ENCODE measurements around the gene RCL1. TPM values are rescaled to one million over a fixed set of nuclear protein-coding genes. Genes with fewer than 3 reads are reported as not detected.
A peak's percentile ranks its signal among the peaks of the same experiment; 100 is the strongest.

The RCL1 gene
- total RNA-seq, 1 donor from 2014 or later = 22.9 TPM

- H3K36me3 ChIP-seq = peaks cover 39% of the 10 kb centered on the region
- intact Hi-C loops (cut with DNase I) = no loop called here
- DNase-seq (no peak), ATAC-seq (no peak)
- no peaks in the 10 kb centered on the region for H3K27me3 ChIP-seq (ENCODE audit: low read depth)
- H3K4me1 ChIP-seq = peaks cover 27% of the 10 kb centered on the region
- H3K4me3 ChIP-seq = no peak overlapping the region
- no peak for TF ChIP-seq CTCF (IDR thresholded peaks at IDR 0.05)
- no peaks in the 10 kb centered on the region for H3K9me3 ChIP-seq
- no peak overlapping the region for H3K27ac ChIP-seq
Observed at GRCh38 chr9:4840018-4840417, 47.3 kb downstream of the RCL1 start.

GRCh38 chr9:4842213-4842612 is 49.5 kb downstream of the RCL1 start:
- Histone ChIP-seq H3K4me3 (no peak overlapping the region), H3K27ac (no peak overlapping the region), H3K36me3 (peaks cover 58% of the 10 kb centered on the region), H3K9me3 (no peaks in the 10 kb centered on the region), H3K4me1 (peaks cover 22% of the 10 kb centered on the region), H3K27me3 (ENCODE audit: low read depth) (no peaks in the 10 kb centered on the region)
- ATAC-seq (no peak), DNase-seq (no peak)
- intact Hi-C loops (cut with DNase I) = no loop called here
- TF ChIP-seq CTCF (IDR thresholded peaks at IDR 0.05) = no peak

- H3K27me3 ChIP-seq (ENCODE audit: low read depth) = no peaks in the 10 kb centered on the region
- no peak for TF ChIP-seq CTCF (IDR thresholded peaks at IDR 0.05)
- intact Hi-C loops (cut with DNase I) = no loop called here
- H3K27ac ChIP-seq = no peak overlapping the region
- H3K9me3 ChIP-seq = no peaks in the 10 kb centered on the region
- DNase-seq (no peak), ATAC-seq (no peak)
- H3K36me3 ChIP-seq = peaks cover 63% of the 10 kb centered on the region
- H3K4me3 ChIP-seq = no peak overlapping the region
- peaks cover 18% of the 10 kb centered on the region for H3K4me1 ChIP-seq
Observed at GRCh38 chr9:4842734-4843133, 50.0 kb downstream of the RCL1 start.

- intact Hi-C loops (cut with DNase I) = no loop called here
- no peak for DNase-seq
- TF ChIP-seq CTCF (IDR thresholded peaks at IDR 0.05) = no peak
- H3K27ac ChIP-seq = peak overlapping the region; percentile 52
- peaks cover 71% of the 10 kb centered on the region for H3K36me3 ChIP-seq
- no peak overlapping the region for H3K4me3 ChIP-seq
- no peaks in the 10 kb centered on the region for H3K27me3 ChIP-seq (ENCODE audit: low read depth)
- no peaks in the 10 kb centered on the region for H3K9me3 ChIP-seq
- peak in 1 of 2 donors; percentile 23 for ATAC-seq
- peaks cover 8% of the 10 kb centered on the region for H3K4me1 ChIP-seq
Observed at GRCh38 chr9:4844056-4844838, 51.5 kb downstream of the RCL1 start.

GRCh38 chr9:4849369-4849768 is 56.6 kb downstream of the RCL1 start:
- peaks cover 8% of the 10 kb centered on the region for H3K4me1 ChIP-seq
- no peak overlapping the region for H3K4me3 ChIP-seq
- peak in 1 of 2 donors; percentile 39 for ATAC-seq
- no peak for TF ChIP-seq CTCF (IDR thresholded peaks at IDR 0.05)
- no peaks in the 10 kb centered on the region for H3K27me3 ChIP-seq (ENCODE audit: low read depth)
- peaks cover 85% of the 10 kb centered on the region for H3K36me3 ChIP-seq
- no peak for DNase-seq
- no peaks in the 10 kb centered on the region for H3K9me3 ChIP-seq
- no peak overlapping the region for H3K27ac ChIP-seq
- intact Hi-C loops (cut with DNase I) = no loop called here
